Uterus (tissue), 2 donors: ENCODE data around the gene ZBTB17.

Source experiments
- CTCF ChIP-seq, 4 experiments: fragments of 200-600 bp in 2 of 4; fragments of 450-650 bp in 2 of 4; sonication (generic) in 2 of 4; IDR thresholded peaks; one replicate each; pipeline ENCODE4 v1.5.1; 2016 to 2019; ENCODE audit warnings: antibody characterized with exemption in 4 of 4, mild to moderate bottlenecking in 2 of 4, moderate library complexity in 1 of 4
- POLR2A ChIP-seq, 2 donors: fragments of 450-650 bp; IDR thresholded peaks; one replicate each; pipeline ENCODE4 v1.6.1; 2016; ENCODE audit warnings: antibody characterized with exemption in 2 of 2, mild to moderate bottlenecking in 1 of 2, moderate library complexity in 1 of 2

GRCh38 chr1:15949453-15950245 is 26.3 kb downstream of the ZBTB17 start:
- no peak for TF ChIP-seq CTCF (IDR thresholded peaks at IDR 0.05)
- peak; percentile 51 to 59 for TF ChIP-seq POLR2A (IDR thresholded peaks at IDR 0.05)
